H9 (cell line): ENCODE measurements around the gene CCDC88C. TPM values are rescaled to one million over a fixed set of nuclear protein-coding genes. Genes with fewer than 3 reads are reported as not detected.

Source experiments
- DNase-seq: peaks from one replicate; pipeline ENCODE4 v3.0.0-alpha.2; 2017
- H2AFZ ChIP-seq: one replicate; pipeline ENCODE4 v1.6.1; 2013; ENCODE audit warnings: mild to moderate bottlenecking, low read length, control low read depth, moderate library complexity
- H2AK5ac ChIP-seq: 2 replicates; pipeline ENCODE4 v1.6.1; 2013; ENCODE audit warnings: low read length, control low read depth, mixed read lengths; ENCODE audit not compliant: insufficient read length
- H2BK120ac ChIP-seq: one replicate; pipeline ENCODE4 v1.6.1; 2013; ENCODE audit warnings: low read depth, mild to moderate bottlenecking, low read length, control low read depth, inconsistent platforms; ENCODE audit not compliant: poor library complexity, severe bottlenecking
- H2BK12ac ChIP-seq: 2 replicates; pipeline ENCODE4 v1.6.1; 2013; ENCODE audit warnings: low read length, control low read depth, mixed read lengths, low read depth; ENCODE audit not compliant: insufficient read length
- H2BK15ac ChIP-seq: 2 replicates; pipeline ENCODE4 v1.6.1; 2013; ENCODE audit warnings: low read depth, low read length, control low read depth
- H2BK20ac ChIP-seq: one replicate; pipeline ENCODE4 v1.6.1; 2013; ENCODE audit warnings: low read depth, mild to moderate bottlenecking, low read length, control low read depth, inconsistent platforms; ENCODE audit not compliant: poor library complexity, severe bottlenecking
- H2BK5ac ChIP-seq: 2 replicates; pipeline ENCODE4 v1.6.1; 2013; ENCODE audit warnings: low read length, control low read depth, mixed read lengths; ENCODE audit not compliant: insufficient read length
- H3K14ac ChIP-seq: 2 replicates; pipeline ENCODE4 v1.6.1; 2013; ENCODE audit warnings: low read length, control low read depth; ENCODE audit not compliant: insufficient read depth
- H3K18ac ChIP-seq: 2 replicates; pipeline ENCODE4 v1.6.1; 2013; ENCODE audit warnings: low read depth, mild to moderate bottlenecking, mixed read lengths, low read length, control low read depth; ENCODE audit not compliant: insufficient read length
- H3K23ac ChIP-seq: 2 replicates; pipeline ENCODE4 v1.6.1; 2013; ENCODE audit warnings: low read length, control low read depth, mixed read lengths, low read depth; ENCODE audit not compliant: insufficient read length
- H3K23me2 ChIP-seq: 2 replicates; pipeline ENCODE4 v1.6.1; 2013; ENCODE audit warnings: low read depth, mild to moderate bottlenecking, mixed read lengths, low read length, control low read depth; ENCODE audit not compliant: insufficient read length, poor library complexity, severe bottlenecking
- H3K27ac ChIP-seq: 2 replicates; pipeline ENCODE4 v1.5.1; 2013; ENCODE audit warnings: low read length, control low read depth, mixed read lengths, low read depth; ENCODE audit not compliant: insufficient read length
- H3K27me3 ChIP-seq: 2 replicates; pipeline ENCODE4 v1.6.1; 2013; ENCODE audit warnings: low read length, control low read depth, inconsistent platforms; ENCODE audit not compliant: insufficient read depth
- H3K4ac ChIP-seq: 2 replicates; pipeline ENCODE4 v1.6.1; 2013; ENCODE audit warnings: low read depth, mild to moderate bottlenecking, control low read depth, inconsistent platforms, low read length, moderate library complexity
- H3K4me1 ChIP-seq: 2 replicates; pipeline ENCODE4 v1.6.1; 2013; ENCODE audit warnings: low read length, control low read depth, inconsistent platforms; ENCODE audit not compliant: insufficient read depth
- H3K4me2 ChIP-seq: 2 replicates; pipeline ENCODE4 v1.6.1; 2013; ENCODE audit warnings: low read length, control low read depth, mixed read lengths; ENCODE audit not compliant: insufficient read length, insufficient read depth
- H3K56ac ChIP-seq: 2 replicates; pipeline ENCODE4 v1.6.1; 2013; ENCODE audit warnings: low read depth, mild to moderate bottlenecking, mixed read lengths, low read length, control low read depth; ENCODE audit not compliant: insufficient read length
- H3K79me1 ChIP-seq: 2 replicates; pipeline ENCODE4 v1.6.1; 2013; ENCODE audit warnings: low read depth, mild to moderate bottlenecking, moderate library complexity, low read length, control low read depth, inconsistent platforms; ENCODE audit not compliant: insufficient read depth, poor library complexity, severe bottlenecking
- H3K79me2 ChIP-seq: 2 replicates; pipeline ENCODE4 v1.6.1; 2013; ENCODE audit warnings: low read length, control low read depth, inconsistent platforms; ENCODE audit not compliant: insufficient read depth
- H3K9ac ChIP-seq: 2 replicates; pipeline ENCODE4 v1.6.1; 2013; ENCODE audit warnings: low read length, control low read depth, mixed read lengths; ENCODE audit not compliant: insufficient read length; ENCODE audit errors: extremely low read depth
- H3K9me3 ChIP-seq: one replicate; pipeline ENCODE4 v1.6.1; 2013; ENCODE audit warnings: low read depth, low read length, inconsistent platforms; ENCODE audit not compliant: control insufficient read depth
- H3T11ph ChIP-seq: one replicate; pipeline ENCODE4 v1.6.1; 2013; ENCODE audit warnings: mild to moderate bottlenecking, low read length, control low read depth, inconsistent platforms
- H4K20me1 ChIP-seq: one replicate; pipeline ENCODE4 v1.6.1; 2013; ENCODE audit not compliant: control insufficient read depth, insufficient read length, insufficient read depth
- H4K5ac ChIP-seq: 2 replicates; pipeline ENCODE4 v1.6.1; 2013; ENCODE audit warnings: low read depth, mild to moderate bottlenecking, mixed read lengths, low read length, control low read depth; ENCODE audit not compliant: insufficient read length
- H4K8ac ChIP-seq: replicated peaks from 2 replicates; pipeline ENCODE4 v1.6.1; 2013; ENCODE audit warnings: low read length, control low read depth, mixed read lengths, low read depth; ENCODE audit not compliant: insufficient read length
- H4K91ac ChIP-seq: 2 replicates; pipeline ENCODE4 v1.6.1; 2013; ENCODE audit warnings: low read depth, mild to moderate bottlenecking, moderate library complexity, mixed read lengths, low read length, control low read depth; ENCODE audit not compliant: insufficient read length
- H3K27ac Mint-ChIP-seq, 3 experiments: 2 replicates in 2 of 3; 3 replicates in 1 of 3; pipeline ENCODE4 v1.8.0; 2020 to 2021; ENCODE audit warnings: mixed read lengths in 3 of 3, mild to moderate bottlenecking in 1 of 3, moderate library complexity in 1 of 3
- H3K27me3 Mint-ChIP-seq: 2 replicates; pipeline ENCODE4 v1.8.0; 2021; ENCODE audit warnings: low read depth, mild to moderate bottlenecking, moderate library complexity, mixed read lengths
- H3K36me3 Mint-ChIP-seq, 3 experiments: 2 replicates in 2 of 3; 3 replicates in 1 of 3; pipeline ENCODE4 v1.8.0; 2020 to 2021; ENCODE audit warnings: low read depth in 3 of 3, mixed read lengths in 3 of 3; ENCODE audit not compliant: insufficient read depth in 1 of 3
- H3K4me1 Mint-ChIP-seq, 2 experiments: 2 replicates each; pipeline ENCODE4 v1.8.0; 2020; ENCODE audit warnings: mixed read lengths in 2 of 2
- H3K4me3 Mint-ChIP-seq, 2 experiments: 2 replicates in 1 of 2; 3 replicates in 1 of 2; pipeline ENCODE4 v1.8.0; 2020 to 2021; ENCODE audit warnings: mild to moderate bottlenecking in 2 of 2, mixed read lengths in 2 of 2, moderate library complexity in 1 of 2
- H3K9me3 Mint-ChIP-seq, 2 experiments: 2 replicates in 1 of 2; 3 replicates in 1 of 2; pipeline ENCODE4 v1.8.0; 2020; ENCODE audit warnings: mild to moderate bottlenecking in 2 of 2, mixed read lengths in 2 of 2, moderate library complexity in 1 of 2
- CTCF ChIP-seq: fragments of 200-600 bp; sonication (generic); conservative IDR thresholded peaks from 3 replicates; pipeline ENCODE4 v1.8.0; 2021; ENCODE audit warnings: antibody characterized with exemption, mild to moderate bottlenecking
- WGBS: extraction: QIAGEN DNeasy Blood & Tissue Kit; methylation state at CpG from one replicate; pipeline ENCODE4 v1.1.7; 2013; ENCODE audit warnings: missing lambda C conversion rate, low lambda C conversion rate, mixed read lengths; ENCODE audit not compliant: insufficient read length; ENCODE audit errors: extremely low coverage; 5-methylcytosine and 5-hydroxymethylcytosine counted together
- total RNA-seq: library from RNA; stranded (reverse); gene quantifications from 2 replicates; pipeline ENCODE4 v1.2.1, GENCODE V29; 2021

The CCDC88C gene
- total RNA-seq, 1 experiment from 2014 or later: 52.4 TPM

GRCh38 chr14:91410771-91411536, 6.7 kb downstream of the CCDC88C start:
- no peak overlapping the region for H3K18ac ChIP-seq
- no peak overlapping the region for H4K8ac ChIP-seq
- no peak overlapping the region for H3K56ac ChIP-seq
- WGBS: no CpG with 5 or more reads among the region's 12 CpGs
- H4K20me1 ChIP-seq: peaks cover 4% of the 10 kb centered on the region
- no peak overlapping the region for H3K4me2 ChIP-seq
- Mint-ChIP-seq H3K4me1 (peaks cover 46 to 49% of the 10 kb centered on the region in 2 experiments), H3K27ac (peak overlapping the region in 1 of 3 experiments; percentile 6; a peak in 1 of 7 replicates), H3K4me3 (no peak overlapping the region), H3K36me3 (peaks cover 10 to 50% (median 25%) of the 10 kb centered on the region in 3 experiments; a peak in 6 of 7 replicates), H3K27me3 (no peaks in the 10 kb centered on the region), H3K9me3 (no peaks in the 10 kb centered on the region)
- no peak overlapping the region for H3K14ac ChIP-seq
- no peak for TF ChIP-seq CTCF
- no peak overlapping the region for H3K23ac ChIP-seq
- H2BK15ac ChIP-seq: no peak overlapping the region
- no peaks in the 10 kb centered on the region for H3K23me2 ChIP-seq
- no peak overlapping the region for H2BK5ac ChIP-seq
- DNase-seq: no peak
- H3K9ac ChIP-seq: no peak overlapping the region
- peaks cover 14% of the 10 kb centered on the region; the same call in 1 of the 2 replicates for H3K79me2 ChIP-seq
- H3K4me1 ChIP-seq: peaks cover 11% of the 10 kb centered on the region; the same call in 1 of the 2 replicates
- H2BK20ac ChIP-seq: no peak overlapping the region
- H3K9me3 ChIP-seq: no peaks in the 10 kb centered on the region
- H3K79me1 ChIP-seq: peaks cover 2% of the 10 kb centered on the region
- no peak overlapping the region for H4K91ac ChIP-seq
- H2BK120ac ChIP-seq: no peak overlapping the region
- no peak overlapping the region for H2BK12ac ChIP-seq
- no peak overlapping the region for H4K5ac ChIP-seq
- H3K4ac ChIP-seq: no peak overlapping the region
- no peak overlapping the region for H3T11ph ChIP-seq
- no peak overlapping the region for H3K27ac ChIP-seq
- H3K27me3 ChIP-seq: no peaks in the 10 kb centered on the region
- no peak overlapping the region for H2AK5ac ChIP-seq
- no peak overlapping the region for H2AFZ ChIP-seq
